K562 (cell line): ENCODE data around the gene HS2ST1. TPM values are rescaled to one million over a fixed set of nuclear protein-coding genes. Genes with fewer than 3 reads are reported as not detected.

Experiments used
- ATAC-seq: fragments of 200-7000 bp; cut with Tn5 transposase; 3 replicates; pipeline ENCODE4 v1.9.1; 2020; ENCODE audit warnings: moderate library complexity
- BruUV-seq: library from RNA; stranded (reverse); fragments of 400-500 nt; replicated peaks from 2 replicates; lab custom pipeline; 2021; lab: Mats Ljungman, UMichigan
- CTCF ChIA-PET: fragments of 300-600 bp; formaldehyde crosslinking; extraction: SDS; loops from one replicate; lab custom pipeline; 2021; ENCODE audit warnings: low intra/inter-chr PET ratio; lab: Yijun Ruan, JAX
- POLR2A ChIA-PET: fragments of 300-600, 350-650 bp; sonication (Branson Sonifier 250); formaldehyde crosslinking; extraction: SDS; loops from one replicate; lab custom pipeline; 2021; ENCODE audit warnings: antibody characterized with exemption, inconsistent platforms; lab: Yijun Ruan, JAX
- DNase-seq, 4 experiments: peaks; one replicate each; pipeline versions ENCODE4 v3.0.0 to v3.0.0-alpha.2; 2011 to 2018; ENCODE audit warnings: low spot score in 3 of 4, mixed read lengths in 3 of 4; ENCODE audit errors: extremely low read depth in 1 of 4
- FAIRE-seq: peaks from 2 replicates; lab custom pipeline; 2011; peaks lifted over from hg19 to GRCh38; lab: Jason Lieb, UNC
- H2AFZ ChIP-seq: 2 replicates; pipeline ENCODE4 v1.6.0; 2011; ENCODE audit warnings: low read depth, low read length, control low read depth, inconsistent platforms
- H3K27ac ChIP-seq: fragments of 200-600 bp; 3 replicates; pipeline ENCODE4 v1.8.0; 2011; ENCODE audit warnings: low read depth, mild to moderate bottlenecking, control low read depth, inconsistent platforms, low read length, moderate library complexity, mixed read lengths; ENCODE audit errors: extremely low read depth
- H3K27me3 ChIP-seq, 2 experiments: fragments of 300-600 bp in 1 of 2; 2 replicates in 1 of 2; 3 replicates in 1 of 2; pipeline versions ENCODE4 v1.6.0 to v1.8.0; 2011; ENCODE audit warnings: inconsistent platforms in 2 of 2, low read length in 2 of 2, mild to moderate bottlenecking in 1 of 2, mixed read lengths in 1 of 2, moderate library complexity in 1 of 2; ENCODE audit not compliant: control insufficient read depth in 2 of 2, insufficient read depth in 2 of 2
- H3K36me3 ChIP-seq: fragments of 300-600 bp; 3 replicates; pipeline ENCODE4 v1.8.0; 2011; ENCODE audit warnings: mild to moderate bottlenecking, low read length, inconsistent platforms; ENCODE audit not compliant: control insufficient read depth, insufficient read depth
- H3K4me1 ChIP-seq, 2 experiments: fragments of 200-600 bp in 1 of 2; replicated peaks in 1 of 2; 2 replicates in 1 of 2; 3 replicates in 1 of 2; pipeline versions ENCODE4 v1.5.1 to v1.8.0; 2011; ENCODE audit warnings: inconsistent platforms in 2 of 2, low read length in 2 of 2, mild to moderate bottlenecking in 1 of 2, mixed read lengths in 1 of 2, moderate library complexity in 1 of 2; ENCODE audit not compliant: control insufficient read depth in 2 of 2, insufficient read depth in 2 of 2
- H3K4me2 ChIP-seq: 2 replicates; pipeline ENCODE4 v1.6.1; 2011; ENCODE audit warnings: low read length, control low read depth, inconsistent platforms, mixed read lengths; ENCODE audit not compliant: insufficient read depth
- H3K4me3 ChIP-seq: fragments of 200-600 bp; sonication (generic), shearing (Covaris generic); 2 replicates; pipeline ENCODE4 v1.5.1; 2016; ENCODE audit warnings: control low read depth, inconsistent platforms
- H3K79me2 ChIP-seq: fragments of 200-600 bp; 3 replicates; pipeline ENCODE4 v1.8.0; 2011; ENCODE audit warnings: low read length, inconsistent platforms; ENCODE audit not compliant: control insufficient read depth, insufficient read depth
- H3K9ac ChIP-seq, 2 experiments: 2 replicates each; pipeline versions ENCODE4 v1.6.0 to v1.6.1; 2011; ENCODE audit warnings: low read depth in 2 of 2, low read length in 2 of 2, control low read depth in 1 of 2, inconsistent platforms in 1 of 2, mild to moderate bottlenecking in 1 of 2, mixed read lengths in 1 of 2; ENCODE audit not compliant: insufficient read depth in 1 of 2
- H3K9me1 ChIP-seq: one replicate; pipeline ENCODE4 v1.6.0; 2011; ENCODE audit warnings: inconsistent platforms, mild to moderate bottlenecking, low read length, moderate library complexity; ENCODE audit not compliant: control insufficient read depth, insufficient read depth
- H3K9me3 ChIP-seq: replicated peaks from 2 replicates; pipeline ENCODE4 v1.5.1; 2011; ENCODE audit warnings: low read depth, low read length, inconsistent platforms; ENCODE audit not compliant: control insufficient read depth, insufficient read depth
- H4K20me1 ChIP-seq: replicated peaks from 2 replicates; pipeline ENCODE4 v1.6.1; 2011; ENCODE audit warnings: low read length, inconsistent platforms, mixed read lengths; ENCODE audit not compliant: control insufficient read depth, insufficient read depth
- ARHGAP35 ChIP-seq: fragments of 450-650 bp; IDR thresholded peaks from 2 replicates; pipeline ENCODE4 v1.6.1; 2018; ENCODE audit not compliant: partially characterized antibody
- ELF1 ChIP-seq: fragments of 200-800 bp; sonication (Bioruptor generic); IDR thresholded peaks from 2 replicates; pipeline ENCODE4 v1.6.1; 2016; ENCODE audit warnings: missing genetic modification characterization, missing compliant biosample characterization
- FOXA1 ChIP-seq: fragments of 450-650 bp; IDR thresholded peaks from 2 replicates; pipeline ENCODE4 v1.6.1; 2016; ENCODE audit warnings: mild to moderate bottlenecking, borderline replicate concordance
- SIN3B ChIP-seq: fragments of 450-650 bp; IDR thresholded peaks from 2 replicates; pipeline ENCODE4 v1.6.1; 2017; ENCODE audit warnings: low read depth, mild to moderate bottlenecking, moderate library complexity
- SNRNP70 ChIP-seq: fragments of 200-400 bp; formaldehyde crosslinking; optimal IDR thresholded peaks from 2 replicates; pipeline ENCODE3; 2017; ENCODE audit warnings: low read depth, low read length
- ZFPM2 ChIP-seq: fragments of 250-450 bp; sonication (Bioruptor Pico); IDR thresholded peaks from 2 replicates; pipeline ENCODE4 v1.5.1; 2022; ENCODE audit warnings: mild to moderate bottlenecking
- ZKSCAN8 ChIP-seq: fragments of 200-800 bp; sonication (Bioruptor generic); IDR thresholded peaks from 2 replicates; pipeline ENCODE4 v1.6.1; 2016; ENCODE audit warnings: missing genetic modification characterization, missing compliant biosample characterization
- ZNF133 ChIP-seq: fragments of 250-450 bp; sonication (Bioruptor Pico); IDR thresholded peaks from 2 replicates; pipeline ENCODE4 v1.4.0; 2020; ENCODE audit warnings: mild to moderate bottlenecking
- ZNF174 ChIP-seq: fragments of 250-450 bp; sonication (Bioruptor Pico); IDR thresholded peaks from 2 replicates; pipeline ENCODE4 v1.4.0; 2020; ENCODE audit warnings: mild to moderate bottlenecking
- ZNF311 ChIP-seq: fragments of 250-450 bp; sonication (Bioruptor Pico); IDR thresholded peaks from 2 replicates; pipeline ENCODE4 v1.4.0; 2020; ENCODE audit warnings: mild to moderate bottlenecking, moderate library complexity
- WGBS: fragments of 100-300 bp; shearing (Covaris generic); methylation state at CpG from one replicate; pipeline ENCODE4 v1.1.6; 2016; ENCODE audit warnings: low coverage, mixed read lengths; ENCODE audit not compliant: insufficient coverage; ENCODE audit errors: missing lambda C conversion rate; 5-methylcytosine and 5-hydroxymethylcytosine counted together
- in situ Hi-C: fragments of 300-500 bp; cut with MboI; formaldehyde crosslinking; loops from 4 replicates; pipeline ENCODE4 v1.15.0; 2018; ENCODE audit warnings: inconsistent platforms, mixed read lengths
- intact Hi-C: fragments of 100-400 bp; cut with micrococcal nuclease; formaldehyde crosslinking; loops from 2 replicates; pipeline ENCODE4 v1.14.2; 2022
- polyA plus RNA-seq, 8 experiments: library from polyadenylated mRNA; depleted of rRNA in 4 of 8; stranded (reverse) in 5 of 8; unstranded in 3 of 8; fragments of >200 nt; fragmentation: Nextera tagmentation in 2 of 8; fragmentation: Illumina TruSeq in 1 of 8; extraction: Ambion mirVana in 2 of 8; extraction: Trizol in 1 of 8; gene quantifications; 2 replicates each; pipeline versions ENCODE4 v1.2.1 to v1.2.3, GENCODE V29; 2011 to 2014; ENCODE audit warnings: inconsistent platforms in 1 of 8, missing spikeins in 1 of 8
- total RNA-seq, 7 experiments: library from RNA; depleted of rRNA in 6 of 7; stranded (reverse); fragments of >200 nt in 6 of 7; fragmentation: Illumina TruSeq in 2 of 7; extraction: Trizol in 2 of 7; gene quantifications; 2 replicates each; pipeline versions ENCODE4 v1.2.1 to v1.2.3, GENCODE V29; 2011 to 2021; ENCODE audit warnings: low replicate concordance in 1 of 7
- TF ChIP-seq, protein P1 (sequence below): fragments of 450-650 bp; IDR thresholded peaks from 2 replicates; pipeline ENCODE4 v1.6.1; 2016

Gene HS2ST1
- total and polyA plus RNA-seq, 9 of the 15 experiments (the other 6 are each of a cell fraction or from before 2014, with no cell fraction given) = 7.7 to 43.3 (median 25.8) TPM

- TF ChIP-seq, protein P1, sequence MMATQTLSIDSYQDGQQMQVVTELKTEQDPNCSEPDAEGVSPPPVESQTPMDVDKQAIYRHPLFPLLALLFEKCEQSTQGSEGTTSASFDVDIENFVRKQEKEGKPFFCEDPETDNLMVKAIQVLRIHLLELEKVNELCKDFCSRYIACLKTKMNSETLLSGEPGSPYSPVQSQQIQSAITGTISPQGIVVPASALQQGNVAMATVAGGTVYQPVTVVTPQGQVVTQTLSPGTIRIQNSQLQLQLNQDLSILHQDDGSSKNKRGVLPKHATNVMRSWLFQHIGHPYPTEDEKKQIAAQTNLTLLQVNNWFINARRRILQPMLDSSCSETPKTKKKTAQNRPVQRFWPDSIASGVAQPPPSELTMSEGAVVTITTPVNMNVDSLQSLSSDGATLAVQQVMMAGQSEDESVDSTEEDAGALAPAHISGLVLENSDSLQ = no peak
- TF ChIP-seq ZFPM2 (CRISPR knock-in tag) = no peak
Measured at GRCh38 chr1:87028576-87028975, 114.1 kb downstream of the HS2ST1 start (continued).

GRCh38 chr1:87030740-87031690 is 116.6 kb downstream of the HS2ST1 start:
- peaks cover 51% of the 10 kb centered on the region for H3K79me2 ChIP-seq
- FAIRE-seq (no peak), ATAC-seq (peak; percentile 51), DNase-seq (no peak)
- no peaks in the 10 kb centered on the region for H3K27me3 ChIP-seq
- no peak overlapping the region for H3K4me2 ChIP-seq
- no TSS peak for BruUV-seq
- no peaks in the 10 kb centered on the region for H3K9me1 ChIP-seq
- in situ Hi-C loops (no loop called here), intact Hi-C loops (no loop called here)
- ChIA-PET CTCF (no interaction called here), POLR2A (interaction anchor here (0.5 kb wide), 1 partner anchor 9 kb away, joined by 3 read pairs; no protein-coding TSS in a partner anchor)
- H3K4me1 ChIP-seq = no peaks in the 10 kb centered on the region; a peak in 1 of 5 replicates
- H3K36me3 ChIP-seq = no peaks in the 10 kb centered on the region; the same call in 2 of the 3 replicates
- no peak overlapping the region for H2AFZ ChIP-seq
- no peak overlapping the region for H3K4me3 ChIP-seq
- H3K9me3 ChIP-seq = no peaks in the 10 kb centered on the region
- H3K27ac ChIP-seq = no peak overlapping the region
- no peaks in the 10 kb centered on the region for H4K20me1 ChIP-seq
- H3K9ac ChIP-seq = no peak overlapping the region
- 57% methylated on average over 9 of the region's 9 CpGs for WGBS
- TF ChIP-seq FOXA1 (no peak), ZNF311 (no peak), ELF1 (no peak), ZNF133 (CRISPR knock-in tag) (no peak), SIN3B (no peak), ARHGAP35 (no peak), ZKSCAN8 (CRISPR knock-in tag) (no peak), ZNF174 (CRISPR knock-in tag) (no peak), SNRNP70 (no peak)
- TF ChIP-seq, all 486 proteins: peak for 0
